Neural progenitor cell (in vitro differentiated cells): ENCODE results near the gene RNASE7.

Experiments
- CTCF ChIP-seq: fragments of 200-600 bp; sonication (generic); IDR thresholded peaks from 2 replicates; pipeline ENCODE4 v1.5.1; 2017; ENCODE audit warnings: antibody characterized with exemption, mild to moderate bottlenecking
- EZH2 ChIP-seq: fragments of 200-600 bp; sonication (generic); IDR thresholded peaks from 2 replicates; pipeline ENCODE4 v1.6.1; 2017; ENCODE audit warnings: antibody characterized with exemption, mild to moderate bottlenecking, moderate library complexity
- EZH2phosphoT487 ChIP-seq: fragments of 200-600 bp; sonication (generic); IDR thresholded peaks from 2 replicates; pipeline ENCODE4 v1.6.1; 2017; ENCODE audit warnings: antibody characterized with exemption

DNA sequence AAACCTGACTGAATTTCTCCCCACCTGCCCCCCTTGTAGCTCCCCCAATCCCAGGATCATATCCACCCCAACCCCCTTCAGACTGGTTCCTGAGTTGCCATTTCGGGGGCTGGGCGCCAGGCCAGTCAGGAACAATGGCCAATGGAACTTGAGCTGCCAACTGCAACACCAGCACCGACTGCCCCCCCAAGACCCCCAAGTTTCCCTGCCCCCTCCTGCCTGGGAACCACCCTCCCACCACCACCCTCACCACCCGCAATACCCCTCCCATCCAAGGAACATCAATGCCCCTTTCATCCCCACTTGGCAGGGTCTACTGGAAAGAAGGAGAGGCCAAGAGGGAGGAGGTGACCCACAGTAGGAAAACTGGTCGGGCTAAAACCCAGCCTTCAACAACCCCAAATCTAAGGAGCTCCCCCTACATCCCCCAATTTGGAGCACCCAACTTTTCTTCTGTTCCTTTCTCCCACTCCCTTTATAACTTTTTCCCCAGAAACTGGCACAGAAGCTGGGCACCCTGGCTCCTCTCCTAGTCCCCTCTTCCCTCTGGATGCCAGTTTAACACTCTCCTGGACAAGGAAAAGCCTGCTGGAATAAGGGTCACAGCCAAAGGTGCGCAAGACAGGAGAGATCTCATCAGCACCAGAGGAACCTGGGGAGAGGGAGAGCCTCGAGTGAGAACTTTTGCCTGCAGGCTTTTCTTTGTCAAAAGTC, 15.7 kb upstream of the RNASE7 start:
- TF ChIP-seq CTCF (no peak), EZH2 (no peak), EZH2phosphoT487 (no peak)
